Kidney (tissue), 14 donors: ENCODE data around the gene FAM193A. TPM values are rescaled to one million over a fixed set of nuclear protein-coding genes. Genes with fewer than 3 reads are reported as not detected.
"Not testable (repeated sequence)": the region's sequence is repeated elsewhere in the genome, so short reads cannot be mapped to it uniquely, and the experiment has no call there.

Experiments
- DNase-seq, 5 donors: peaks; one replicate each; pipeline ENCODE4 v3.0.0-alpha.2; 2013 to 2020
- FAIRE-seq: peaks from 2 replicates; lab custom pipeline; 2012; peaks lifted over from hg19 to GRCh38; lab: Jason Lieb, UNC
- H3K27ac ChIP-seq, 2 donors: one replicate each; pipeline ENCODE4 v1.7.0; 2013; ENCODE audit warnings: low read depth in 2 of 2, low read length in 2 of 2, inconsistent platforms in 1 of 2
- H3K27me3 ChIP-seq: one replicate; pipeline ENCODE4 v1.7.1; 2013; ENCODE audit warnings: low read length, inconsistent platforms; ENCODE audit not compliant: control insufficient read depth, insufficient read depth
- H3K36me3 ChIP-seq, 3 donors: one replicate each; pipeline versions ENCODE4 v1.7.0 to v1.7.1; 2013; ENCODE audit warnings: low read length in 3 of 3, control low read depth in 1 of 3, inconsistent platforms in 1 of 3; ENCODE audit not compliant: insufficient read depth in 3 of 3, control insufficient read depth in 2 of 3
- H3K4me1 ChIP-seq, 3 donors: one replicate each; pipeline versions ENCODE4 v1.7.0 to v1.7.1; 2013; ENCODE audit warnings: low read length in 3 of 3, inconsistent platforms in 1 of 3, low read depth in 1 of 3; ENCODE audit not compliant: control insufficient read depth in 2 of 3, insufficient read depth in 2 of 3
- H3K4me3 ChIP-seq, 3 donors: one replicate each; pipeline versions ENCODE4 v1.7.0 to v1.8.1; 2013; ENCODE audit warnings: low read length in 3 of 3, control low read depth in 1 of 3, inconsistent platforms in 1 of 3
- H3K9ac ChIP-seq, 3 donors: one replicate each; pipeline versions ENCODE4 v1.7.0 to v1.7.1; 2013; ENCODE audit warnings: low read length in 3 of 3, control low read depth in 1 of 3, inconsistent platforms in 1 of 3
- H3K9me3 ChIP-seq, 3 donors: one replicate each; pipeline versions ENCODE4 v1.7.0 to v1.7.1; 2013; ENCODE audit warnings: low read length in 3 of 3, control low read depth in 1 of 3, inconsistent platforms in 1 of 3; ENCODE audit not compliant: control insufficient read depth in 2 of 3, insufficient read depth in 1 of 3
- CTCF ChIP-seq: IDR thresholded peaks from 3 replicates; pipeline ENCODE4 v1.5.1; 2012; ENCODE audit warnings: mild to moderate bottlenecking, moderate library complexity, borderline replicate concordance; ENCODE audit not compliant: insufficient read depth; ENCODE audit errors: extremely low read depth
- intact Hi-C: fragments of 100-400 bp; cut with DNase I; formaldehyde crosslinking; loops from one replicate; pipeline ENCODE4 v1.11.1; 2022
- polyA plus RNA-seq: library from polyadenylated mRNA; stranded (reverse); fragments of 350-450 nt; fragmentation: Illumina TruSeq; extraction: RNeasy Lipid Tissue Mini Kit (QIAGEN cat#74804); gene quantifications from one replicate; pipeline ENCODE4 v1.2.3, GENCODE V29; 2014; ENCODE audit warnings: low read depth, low replicate concordance; ENCODE audit not compliant: insufficient read depth
- total RNA-seq: library from RNA; stranded (reverse); fragmentation: NEBNext Ultra II Directional; extraction: Animal tissue kit (Norgen Biotek cat#: 25700); gene quantifications from one replicate; pipeline ENCODE4 v1.2.1, GENCODE V29; 2021
- donor health status: control.
- donor health status: control.
- donor health status: control.
- donor health status: control.
- donor health status: control.
- donor health status: DM: yes; HTN: yes; CAD: no.
- donor health status: Normal renal cell carcinoma (clear cell type).

Gene FAM193A
- total and polyA plus RNA-seq, 2 donors from 2014 or later, result 6.3 to 29.3 TPM

- Histone ChIP-seq H3K27ac (no peak overlapping the region), H3K4me3 (no peak overlapping the region), H3K4me1 (no peaks in the 10 kb centered on the region), H3K9me3 (no peaks in the 10 kb centered on the region), H3K36me3 (no peaks in the 10 kb centered on the region), H3K9ac (no peak overlapping the region), H3K27me3 (no peaks in the 10 kb centered on the region)
- DNase-seq (no peak), FAIRE-seq (no peak)
- intact Hi-C loops, result loop anchor here (10.0 kb wide), 1 partner anchor 157 kb away; no protein-coding TSS in a partner anchor
- no peak for TF ChIP-seq CTCF
Measured at GRCh38 chr4:2767705-2768074, 231.2 kb downstream of the FAM193A start.

- DNase-seq (no peak), FAIRE-seq (no peak)
- Histone ChIP-seq H3K4me3 (no peak overlapping the region), H3K27me3 (no peaks in the 10 kb centered on the region), H3K9me3 (no peaks in the 10 kb centered on the region), H3K36me3 (no peaks in the 10 kb centered on the region), H3K27ac (no peak overlapping the region), H3K4me1 (no peaks in the 10 kb centered on the region), H3K9ac (no peak overlapping the region)
- intact Hi-C loops, result loop anchor here (10.0 kb wide), 1 partner anchor 157 kb away; no protein-coding TSS in a partner anchor
- no peak for TF ChIP-seq CTCF
Measured at GRCh38 chr4:2768124-2768523, 231.7 kb downstream of the FAM193A start.

GRCh38 chr4:2768921-2769336 lies 232.5 kb downstream of the FAM193A start:
- intact Hi-C loops, result loop anchor here (10.0 kb wide), 1 partner anchor 156 kb away; no protein-coding TSS in a partner anchor
- Histone ChIP-seq H3K4me3 (no peak overlapping the region), H3K27me3 (no peaks in the 10 kb centered on the region), H3K9me3 (no peaks in the 10 kb centered on the region), H3K27ac (no peak overlapping the region), H3K36me3 (no peaks in the 10 kb centered on the region), H3K9ac (no peak overlapping the region), H3K4me1 (no peaks in the 10 kb centered on the region)
- no peak for TF ChIP-seq CTCF
- DNase-seq (peak in 4 of 5 donors; percentile 53 to 77 (median 60)), FAIRE-seq (no peak)

- intact Hi-C loops, result no loop called here
- H3K4me3 ChIP-seq, result no peak overlapping the region
- no peak for TF ChIP-seq CTCF
- H3K36me3 ChIP-seq, result no peaks in the 10 kb centered on the region
- no peak overlapping the region for H3K9ac ChIP-seq
- H3K9me3 ChIP-seq, result no peaks in the 10 kb centered on the region
- no peaks in the 10 kb centered on the region for H3K27me3 ChIP-seq
- FAIRE-seq (no peak), DNase-seq (no peak)
- H3K27ac ChIP-seq, result no peak overlapping the region
- H3K4me1 ChIP-seq, result no peaks in the 10 kb centered on the region
Measured at GRCh38 chr4:2771264-2771663, 234.8 kb downstream of the FAM193A start.

- H3K9ac ChIP-seq, H3K4me3 ChIP-seq, H3K4me1 ChIP-seq, H3K9me3 ChIP-seq, H3K27me3 ChIP-seq, H3K27ac ChIP-seq, intact Hi-C loops, H3K36me3 ChIP-seq, DNase-seq, FAIRE-seq: not testable (repeated sequence)
Measured at GRCh38 chr4:2780643-2781042, 244.2 kb downstream of the FAM193A start.
